Measurements from ENCODE around the gene FGG. TPM values are rescaled to one million over a fixed set of nuclear protein-coding genes. Genes with fewer than 3 reads are reported as not detected.

The FGG gene
- total and polyA plus RNA-seq, 2 of the 13 experiments (the other 11 are each of a cell fraction or from before 2014, with no cell fraction given): 1,037 to 2,423 TPM

- TF ChIP-seq CREBL2 (CRISPR knock-in tag; IDR thresholded peaks at IDR 0.05; ENCODE audit: borderline replicate concordance) (no peak), ZNF510 (CRISPR knock-in tag; IDR thresholded peaks at IDR 0.05; ENCODE audit: low read depth) (0 out of 2 replicates have a peak, but pooled peaks have one; percentile 55), SP2 (CRISPR knock-in tag; IDR thresholded peaks at IDR 0.05) (no peak), ZNF720 (CRISPR knock-in tag; IDR thresholded peaks at IDR 0.05) (no peak), GTF2F1 (IDR thresholded peaks at IDR 0.05; ENCODE audit: low read length) (no peak), KAT7 (CRISPR knock-in tag; IDR thresholded peaks at IDR 0.05; ENCODE audit: borderline replicate concordance) (no peak), USF2 (IDR thresholded peaks at IDR 0.05; ENCODE audit: low read depth, low read length) (no peak), USF2 (CRISPR knock-in tag; IDR thresholded peaks at IDR 0.05; ENCODE audit: borderline replicate concordance) (no peak), NBN (conservative IDR thresholded peaks at IDR 0.05) (no peak), ZNF280B (CRISPR knock-in tag; IDR thresholded peaks at IDR 0.05; ENCODE audit: borderline replicate concordance) (no peak), RBFOX2 (IDR thresholded peaks at IDR 0.05; ENCODE audit: low read depth, low read length) (peak; percentile 41), PTBP1 (IDR thresholded peaks at IDR 0.05; ENCODE audit: low read depth, low read length, poor library complexity, severe bottlenecking) (no peak), ZSCAN31 (CRISPR knock-in tag; IDR thresholded peaks at IDR 0.05; ENCODE audit: low read depth) (no peak; the same call in 1 of the 2 replicates), EZH2 (conservative IDR thresholded peaks at IDR 0.05; ENCODE audit: low read depth, low read length) (no peak), KDM2A (CRISPR knock-in tag; IDR thresholded peaks at IDR 0.05; ENCODE audit: borderline replicate concordance, low read depth) (no peak), THAP7 (CRISPR knock-in tag; IDR thresholded peaks at IDR 0.05) (no peak), PAWR (CRISPR knock-in tag; IDR thresholded peaks at IDR 0.05; ENCODE audit: borderline replicate concordance) (no peak), ZNF564 (CRISPR knock-in tag; IDR thresholded peaks at IDR 0.05) (no peak)
Measured at GRCh38 chr4:154559494-154560418, 52.7 kb downstream of the FGG start (continued).

Data from HepG2 (cell line).